ENCODE results near the gene PDYN.

Gene PDYN

GRCh38 chr20:1943275-1944002 lies 50.4 kb downstream of the PDYN start:
- Histone ChIP-seq H2AFZ (ENCODE audit: low read length, unreplicated experiment) (no peak overlapping the region), H3K36me3 (ENCODE audit: insufficient read depth, low read length) (no peaks in the 10 kb centered on the region), H3K27me3 (ENCODE audit: insufficient read depth, low read length) (no peaks in the 10 kb centered on the region; the same call in 1 of the 2 replicates), H3K27ac (ENCODE audit: low read depth, low read length) (no peak overlapping the region), H3K4me3 (ENCODE audit: low read depth, low read length) (no peak overlapping the region), H3K4me1 (ENCODE audit: control insufficient read depth, insufficient read depth, low read length, unreplicated experiment) (peaks cover 26% of the 10 kb centered on the region), H3K79me2 (ENCODE audit: control insufficient read depth, insufficient read depth, low read length, unreplicated experiment) (no peaks in the 10 kb centered on the region)

- Histone ChIP-seq H2AFZ (ENCODE audit: low read length, unreplicated experiment) (no peak overlapping the region), H3K27me3 (ENCODE audit: insufficient read depth, low read length) (no peaks in the 10 kb centered on the region; the same call in 1 of the 2 replicates), H3K36me3 (ENCODE audit: insufficient read depth, low read length) (no peaks in the 10 kb centered on the region), H3K4me1 (ENCODE audit: control insufficient read depth, insufficient read depth, low read length, unreplicated experiment) (peaks cover 26% of the 10 kb centered on the region), H3K27ac (ENCODE audit: low read depth, low read length) (no peak overlapping the region), H3K79me2 (ENCODE audit: control insufficient read depth, insufficient read depth, low read length, unreplicated experiment) (no peaks in the 10 kb centered on the region), H3K4me3 (ENCODE audit: low read depth, low read length) (no peak overlapping the region)
Measured at GRCh38 chr20:1942486-1943274, 51.2 kb downstream of the PDYN start.

- H3K4me3 ChIP-seq (ENCODE audit: low read depth, low read length), result no peak overlapping the region
- no peak overlapping the region for H3K27ac ChIP-seq (ENCODE audit: low read depth, low read length)
- H3K79me2 ChIP-seq (ENCODE audit: control insufficient read depth, insufficient read depth, low read length, unreplicated experiment), result no peaks in the 10 kb centered on the region
- H3K27me3 ChIP-seq (ENCODE audit: insufficient read depth, low read length), result no peaks in the 10 kb centered on the region; the same call in 1 of the 2 replicates
- H3K36me3 ChIP-seq (ENCODE audit: insufficient read depth, low read length), result no peaks in the 10 kb centered on the region
- no peak overlapping the region for H2AFZ ChIP-seq (ENCODE audit: low read length, unreplicated experiment)
- H3K4me1 ChIP-seq (ENCODE audit: control insufficient read depth, insufficient read depth, low read length, unreplicated experiment), result peaks cover 26% of the 10 kb centered on the region
Measured at GRCh38 chr20:1942061-1942460, 51.8 kb downstream of the PDYN start.

- H3K4me3 ChIP-seq (ENCODE audit: low read depth, low read length), result 0 out of 2 replicates have a peak overlapping the region, but pooled peaks have one; percentile 37
- H3K79me2 ChIP-seq (ENCODE audit: control insufficient read depth, insufficient read depth, low read length, unreplicated experiment), result no peaks in the 10 kb centered on the region
- H2AFZ ChIP-seq (ENCODE audit: low read length, unreplicated experiment), result no peak overlapping the region
- H3K27ac ChIP-seq (ENCODE audit: low read depth, low read length), result no peak overlapping the region
- H3K36me3 ChIP-seq (ENCODE audit: insufficient read depth, low read length), result no peaks in the 10 kb centered on the region
- H3K27me3 ChIP-seq (ENCODE audit: insufficient read depth, low read length), result no peaks in the 10 kb centered on the region; the same call in 1 of the 2 replicates
- peaks cover 26% of the 10 kb centered on the region for H3K4me1 ChIP-seq (ENCODE audit: control insufficient read depth, insufficient read depth, low read length, unreplicated experiment)
Measured at GRCh38 chr20:1941226-1941625, 52.6 kb downstream of the PDYN start.

GRCh38 chr20:1940581-1940980 lies 53.3 kb downstream of the PDYN start:
- no peaks in the 10 kb centered on the region for H3K79me2 ChIP-seq (ENCODE audit: control insufficient read depth, insufficient read depth, low read length, unreplicated experiment)
- H3K36me3 ChIP-seq (ENCODE audit: insufficient read depth, low read length), result no peaks in the 10 kb centered on the region
- H3K4me1 ChIP-seq (ENCODE audit: control insufficient read depth, insufficient read depth, low read length, unreplicated experiment), result peaks cover 26% of the 10 kb centered on the region
- H3K27me3 ChIP-seq (ENCODE audit: insufficient read depth, low read length), result no peaks in the 10 kb centered on the region; the same call in 1 of the 2 replicates
- no peak overlapping the region for H2AFZ ChIP-seq (ENCODE audit: low read length, unreplicated experiment)
- H3K4me3 ChIP-seq (ENCODE audit: low read depth, low read length), result no peak overlapping the region
- H3K27ac ChIP-seq (ENCODE audit: low read depth, low read length), result no peak overlapping the region

GRCh38 chr20:1939270-1939595 lies 54.6 kb downstream of the PDYN start:
- no peaks in the 10 kb centered on the region for H3K36me3 ChIP-seq (ENCODE audit: insufficient read depth, low read length)
- H3K27me3 ChIP-seq (ENCODE audit: insufficient read depth, low read length), result no peaks in the 10 kb centered on the region; the same call in 1 of the 2 replicates
- H3K79me2 ChIP-seq (ENCODE audit: control insufficient read depth, insufficient read depth, low read length, unreplicated experiment), result no peaks in the 10 kb centered on the region
- H3K4me3 ChIP-seq (ENCODE audit: low read depth, low read length), result no peak overlapping the region
- no peak overlapping the region for H3K27ac ChIP-seq (ENCODE audit: low read depth, low read length)
- no peak overlapping the region for H2AFZ ChIP-seq (ENCODE audit: low read length, unreplicated experiment)
- H3K4me1 ChIP-seq (ENCODE audit: control insufficient read depth, insufficient read depth, low read length, unreplicated experiment), result peaks cover 29% of the 10 kb centered on the region

- no peaks in the 10 kb centered on the region for H3K36me3 ChIP-seq (ENCODE audit: insufficient read depth, low read length)
- no peak overlapping the region for H3K4me3 ChIP-seq (ENCODE audit: low read depth, low read length)
- H2AFZ ChIP-seq (ENCODE audit: low read length, unreplicated experiment), result no peak overlapping the region
- no peak overlapping the region for H3K27ac ChIP-seq (ENCODE audit: low read depth, low read length)
- peaks cover 32% of the 10 kb centered on the region for H3K4me1 ChIP-seq (ENCODE audit: control insufficient read depth, insufficient read depth, low read length, unreplicated experiment)
- H3K79me2 ChIP-seq (ENCODE audit: control insufficient read depth, insufficient read depth, low read length, unreplicated experiment), result no peaks in the 10 kb centered on the region
- H3K27me3 ChIP-seq (ENCODE audit: insufficient read depth, low read length), result no peaks in the 10 kb centered on the region
Measured at GRCh38 chr20:1938464-1939269, 55.2 kb downstream of the PDYN start.

GRCh38 chr20:1937316-1937976 lies 56.4 kb downstream of the PDYN start:
- Histone ChIP-seq H3K4me1 (ENCODE audit: control insufficient read depth, insufficient read depth, low read length, unreplicated experiment) (peaks cover 35% of the 10 kb centered on the region), H3K27ac (ENCODE audit: low read depth, low read length) (no peak overlapping the region), H3K79me2 (ENCODE audit: control insufficient read depth, insufficient read depth, low read length, unreplicated experiment) (no peaks in the 10 kb centered on the region), H3K27me3 (ENCODE audit: insufficient read depth, low read length) (no peaks in the 10 kb centered on the region), H3K4me3 (ENCODE audit: low read depth, low read length) (no peak overlapping the region), H2AFZ (ENCODE audit: low read length, unreplicated experiment) (no peak overlapping the region), H3K36me3 (ENCODE audit: insufficient read depth, low read length) (no peaks in the 10 kb centered on the region)

GRCh38 chr20:1935696-1936366 lies 58.0 kb downstream of the PDYN start:
- no peak overlapping the region for H3K27ac ChIP-seq (ENCODE audit: low read depth, low read length)
- no peak overlapping the region for H2AFZ ChIP-seq (ENCODE audit: low read length, unreplicated experiment)
- no peaks in the 10 kb centered on the region for H3K36me3 ChIP-seq (ENCODE audit: insufficient read depth, low read length)
- H3K27me3 ChIP-seq (ENCODE audit: insufficient read depth, low read length), result no peaks in the 10 kb centered on the region
- no peak overlapping the region for H3K4me3 ChIP-seq (ENCODE audit: low read depth, low read length)
- H3K4me1 ChIP-seq (ENCODE audit: control insufficient read depth, insufficient read depth, low read length, unreplicated experiment), result peaks cover 27% of the 10 kb centered on the region
- no peaks in the 10 kb centered on the region for H3K79me2 ChIP-seq (ENCODE audit: control insufficient read depth, insufficient read depth, low read length, unreplicated experiment)
